SU-DHL-6 (cell line): ENCODE results near the gene ADCY5.

Experiments used
- H2AFZ ChIP-seq: fragments of 200-600 bp; sonication (generic); 2 replicates; pipeline ENCODE4 v1.6.1; 2014; ENCODE audit warnings: low read depth, mild to moderate bottlenecking, moderate library complexity, mixed read lengths, antibody characterized with exemption, low read length; ENCODE audit not compliant: severe bottlenecking
- H3F3A ChIP-seq: fragments of 200-600 bp; shearing (Covaris generic); 2 replicates; pipeline ENCODE4 v1.6.0; 2016; ENCODE audit warnings: antibody characterized with exemption, mild to moderate bottlenecking; ENCODE audit not compliant: insufficient read depth
- H3K27ac ChIP-seq: fragments of 200-600 bp; sonication (generic); 2 replicates; pipeline ENCODE4 v1.5.1; 2016; ENCODE audit warnings: low read depth, mild to moderate bottlenecking, low read length, moderate library complexity, mixed read lengths
- H3K27me3 ChIP-seq: fragments of 200-600 bp; sonication (generic), shearing (Covaris generic); 2 replicates; pipeline ENCODE4 v1.6.0; 2014; ENCODE audit warnings: mild to moderate bottlenecking, low read length
- H3K36me3 ChIP-seq: fragments of 200-600 bp; sonication (generic); 2 replicates; pipeline ENCODE4 v1.6.1; 2014; ENCODE audit warnings: mild to moderate bottlenecking, low read length, mixed read lengths
- H3K4me2 ChIP-seq: fragments of 300-600, 200-600 bp; shearing (Covaris generic), sonication (generic); 2 replicates; pipeline ENCODE4 v1.6.0; 2014; ENCODE audit warnings: low read length, low read depth, mild to moderate bottlenecking; ENCODE audit not compliant: poor library complexity, severe bottlenecking
- H3K4me3 ChIP-seq: fragments of 200-600 bp; sonication (generic); 2 replicates; pipeline ENCODE4 v1.5.1; 2014; ENCODE audit warnings: antibody characterized with exemption, low read length, mild to moderate bottlenecking, mixed read lengths; ENCODE audit not compliant: insufficient read depth, poor library complexity, severe bottlenecking
- H3K79me2 ChIP-seq: fragments of 200-600 bp; sonication (generic); 2 replicates; pipeline ENCODE4 v1.6.1; 2014; ENCODE audit warnings: mild to moderate bottlenecking, low read length, moderate library complexity; ENCODE audit not compliant: insufficient read depth
- H3K9ac ChIP-seq: fragments of 200-600 bp; sonication (generic); 2 replicates; pipeline ENCODE4 v1.7.0; 2014; ENCODE audit warnings: mild to moderate bottlenecking, low read length
- H3K9me2 ChIP-seq: fragments of 200-600 bp; sonication (generic); replicated peaks from 2 replicates; pipeline ENCODE4 v1.6.1; 2014; ENCODE audit warnings: low read length; ENCODE audit not compliant: insufficient read depth
- H3K9me3 ChIP-seq: fragments of 200-600 bp; sonication (generic); 2 replicates; pipeline ENCODE4 v1.6.1; 2014; ENCODE audit warnings: low read length, mixed read lengths; ENCODE audit not compliant: insufficient read depth
- H4K20me1 ChIP-seq: fragments of 200-600 bp; sonication (generic); 2 replicates; pipeline ENCODE4 v1.6.1; 2014; ENCODE audit warnings: low read depth, mild to moderate bottlenecking, antibody characterized with exemption, low read length, moderate library complexity, mixed read lengths
- EZH2phosphoT487 ChIP-seq: fragments of 200-600 bp; sonication (generic), shearing (Covaris generic); conservative IDR thresholded peaks from 2 replicates; pipeline ENCODE4 v1.6.1; 2018; ENCODE audit warnings: mild to moderate bottlenecking, antibody characterized with exemption, low read length, moderate library complexity, mixed read lengths
- TF ChIP-seq, protein P1 (sequence below): fragments of 200-600 bp; sonication (generic); IDR thresholded peaks from one replicate; pipeline ENCODE4 v1.5.1; 2017; ENCODE audit warnings: antibody characterized with exemption, mild to moderate bottlenecking, low read length, moderate library complexity; ENCODE audit not compliant: insufficient read depth, poor library complexity, severe bottlenecking

ADCY5 gene

DNA sequence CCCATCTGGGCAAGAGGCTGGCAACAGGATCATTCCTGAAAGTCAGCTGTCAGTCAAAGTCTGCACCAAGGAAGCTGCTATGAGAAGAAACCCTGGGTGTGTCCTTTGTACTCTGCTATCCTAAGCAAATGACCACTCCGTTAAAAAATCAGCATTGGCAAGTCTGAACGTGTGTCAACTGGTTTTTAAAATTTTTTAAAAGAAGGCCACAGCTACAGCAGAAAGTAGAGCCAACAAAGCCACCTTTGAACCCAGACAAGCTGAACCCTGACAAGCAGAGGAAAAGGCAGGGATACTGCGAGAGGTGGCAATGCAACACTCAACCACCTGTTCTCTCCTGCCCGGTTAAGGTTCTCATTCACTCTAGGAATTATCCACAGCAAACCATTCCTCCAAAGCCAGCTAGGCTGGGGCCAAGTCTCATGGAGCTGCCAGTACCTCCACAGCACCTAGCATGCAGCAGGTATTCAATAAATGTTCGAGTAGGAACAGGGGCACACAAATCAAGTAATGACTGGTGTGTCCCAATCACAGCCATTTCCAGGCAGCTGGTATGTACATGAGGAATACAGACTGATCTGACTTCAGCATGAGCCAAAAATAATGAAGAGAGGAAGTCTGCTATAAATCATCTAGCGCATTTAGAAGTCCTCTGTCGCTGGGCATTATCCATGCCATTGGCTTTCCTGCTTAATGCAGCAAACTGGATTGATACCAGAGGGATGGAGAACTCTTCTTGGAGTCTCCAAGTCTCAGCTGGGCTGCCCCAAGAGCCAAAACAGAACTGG, 76.0 kb downstream of the ADCY5 start:
- Histone ChIP-seq H3K9ac (no peak overlapping the region), H3K27me3 (no peaks in the 10 kb centered on the region), H3F3A (no peaks in the 10 kb centered on the region), H3K4me2 (no peak overlapping the region), H3K27ac (no peak overlapping the region), H3K36me3 (no peaks in the 10 kb centered on the region), H3K9me3 (no peaks in the 10 kb centered on the region), H3K79me2 (no peaks in the 10 kb centered on the region), H2AFZ (no peak overlapping the region), H3K4me3 (no peak overlapping the region), H4K20me1 (no peaks in the 10 kb centered on the region), H3K9me2 (no peaks in the 10 kb centered on the region)
- no peak for TF ChIP-seq EZH2phosphoT487
- TF ChIP-seq, protein P1, sequence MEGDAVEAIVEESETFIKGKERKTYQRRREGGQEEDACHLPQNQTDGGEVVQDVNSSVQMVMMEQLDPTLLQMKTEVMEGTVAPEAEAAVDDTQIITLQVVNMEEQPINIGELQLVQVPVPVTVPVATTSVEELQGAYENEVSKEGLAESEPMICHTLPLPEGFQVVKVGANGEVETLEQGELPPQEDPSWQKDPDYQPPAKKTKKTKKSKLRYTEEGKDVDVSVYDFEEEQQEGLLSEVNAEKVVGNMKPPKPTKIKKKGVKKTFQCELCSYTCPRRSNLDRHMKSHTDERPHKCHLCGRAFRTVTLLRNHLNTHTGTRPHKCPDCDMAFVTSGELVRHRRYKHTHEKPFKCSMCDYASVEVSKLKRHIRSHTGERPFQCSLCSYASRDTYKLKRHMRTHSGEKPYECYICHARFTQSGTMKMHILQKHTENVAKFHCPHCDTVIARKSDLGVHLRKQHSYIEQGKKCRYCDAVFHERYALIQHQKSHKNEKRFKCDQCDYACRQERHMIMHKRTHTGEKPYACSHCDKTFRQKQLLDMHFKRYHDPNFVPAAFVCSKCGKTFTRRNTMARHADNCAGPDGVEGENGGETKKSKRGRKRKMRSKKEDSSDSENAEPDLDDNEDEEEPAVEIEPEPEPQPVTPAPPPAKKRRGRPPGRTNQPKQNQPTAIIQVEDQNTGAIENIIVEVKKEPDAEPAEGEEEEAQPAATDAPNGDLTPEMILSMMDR: no peak

DNA sequence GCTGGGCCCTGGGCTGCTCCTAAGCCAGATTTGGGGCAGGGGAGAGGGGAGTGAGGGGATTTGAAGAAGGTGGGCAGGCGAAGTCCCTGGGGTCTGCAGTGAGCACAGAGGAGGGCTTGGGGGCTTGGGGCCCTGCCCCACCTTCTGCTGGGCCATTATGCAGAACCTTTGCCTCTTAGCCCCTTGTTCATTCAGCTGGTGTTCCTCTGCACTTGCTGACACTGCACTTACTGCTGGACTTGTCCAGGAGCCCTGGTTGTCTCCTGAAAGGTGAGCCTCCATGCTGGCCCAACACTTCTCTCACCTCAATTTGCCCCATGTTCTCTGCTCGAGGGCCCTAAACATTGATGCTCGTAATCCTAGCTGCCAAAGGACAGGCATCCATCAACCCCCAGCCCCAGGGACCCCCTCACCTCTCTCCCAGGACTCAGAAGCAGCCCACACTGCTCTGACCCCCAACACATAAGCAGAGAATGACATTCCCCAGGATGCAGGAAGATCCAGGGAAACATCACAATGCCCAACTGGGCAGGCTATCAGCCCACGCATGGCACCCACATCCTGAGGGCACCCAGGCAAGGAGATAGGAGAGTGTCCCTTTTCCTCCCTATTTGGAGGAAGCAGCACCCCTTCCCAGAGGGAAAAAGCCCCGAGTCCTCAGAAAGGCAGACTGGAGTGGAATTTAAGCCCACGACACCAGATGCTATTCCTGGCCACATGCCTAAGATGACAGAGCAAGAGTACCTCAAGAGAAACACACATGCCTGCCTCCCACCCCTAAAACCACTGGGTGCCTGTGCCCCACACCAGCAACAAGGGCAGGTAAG, 76.8 kb downstream of the ADCY5 start:
- H3K9me2 ChIP-seq: no peaks in the 10 kb centered on the region
- H3K4me3 ChIP-seq: no peak overlapping the region
- H3F3A ChIP-seq: no peaks in the 10 kb centered on the region
- no peak overlapping the region for H3K27ac ChIP-seq
- no peaks in the 10 kb centered on the region for H3K27me3 ChIP-seq
- H3K79me2 ChIP-seq: no peaks in the 10 kb centered on the region
- H3K9ac ChIP-seq: no peak overlapping the region
- no peak overlapping the region for H2AFZ ChIP-seq
- H3K36me3 ChIP-seq: no peaks in the 10 kb centered on the region
- no peak for TF ChIP-seq EZH2phosphoT487
- TF ChIP-seq, protein P1: no peak
- H3K9me3 ChIP-seq: no peaks in the 10 kb centered on the region
- no peak overlapping the region for H3K4me2 ChIP-seq
- no peaks in the 10 kb centered on the region for H4K20me1 ChIP-seq

DNA sequence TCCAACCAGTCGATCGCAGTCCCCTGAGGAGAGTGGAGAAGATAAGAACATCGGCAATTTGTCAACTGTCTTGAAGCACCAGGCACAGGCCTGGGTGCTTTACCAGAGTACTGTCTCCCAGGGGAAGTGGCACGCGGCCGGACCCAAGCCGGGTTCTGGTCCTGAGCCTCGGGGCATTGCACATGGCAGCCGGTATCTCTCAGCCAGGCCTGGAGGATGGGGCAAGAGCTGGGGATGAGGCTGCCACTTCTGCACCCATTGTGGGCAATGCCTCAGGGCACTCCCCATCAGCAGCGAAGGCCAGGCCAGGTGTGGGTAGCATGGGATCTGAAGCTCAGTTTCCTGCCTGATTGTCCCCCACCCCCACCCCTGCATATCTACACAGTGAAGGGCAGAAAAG, 77.5 kb downstream of the ADCY5 start:
- Histone ChIP-seq H3K9me2 (no peaks in the 10 kb centered on the region), H3K9me3 (no peaks in the 10 kb centered on the region), H2AFZ (no peak overlapping the region), H3K36me3 (no peaks in the 10 kb centered on the region), H3K79me2 (no peaks in the 10 kb centered on the region), H4K20me1 (no peaks in the 10 kb centered on the region), H3K9ac (no peak overlapping the region), H3K27ac (no peak overlapping the region), H3K4me2 (no peak overlapping the region), H3F3A (no peaks in the 10 kb centered on the region), H3K4me3 (no peak overlapping the region), H3K27me3 (no peaks in the 10 kb centered on the region)
- TF ChIP-seq, protein P1: no peak
- TF ChIP-seq EZH2phosphoT487: no peak
